LNCaP clone FGC (cell line): ENCODE data around the gene DENND5B.

Experiments used
- DNase-seq: peaks from one replicate; pipeline ENCODE4 v3.0.0-alpha.2; 2011; ENCODE audit warnings: low read depth
- H3K4me3 ChIP-seq: 2 replicates; pipeline ENCODE4 v1.5.1; 2011; ENCODE audit warnings: mild to moderate bottlenecking, low read depth, low read length, control low read depth
- TF ChIP-seq, protein P1 (sequence below): IDR thresholded peaks from 2 replicates; pipeline ENCODE4 v1.5.1; 2012; ENCODE audit warnings: mild to moderate bottlenecking; ENCODE audit not compliant: control insufficient read depth, insufficient read depth; ENCODE audit errors: extremely low read depth

DENND5B gene

DNA sequence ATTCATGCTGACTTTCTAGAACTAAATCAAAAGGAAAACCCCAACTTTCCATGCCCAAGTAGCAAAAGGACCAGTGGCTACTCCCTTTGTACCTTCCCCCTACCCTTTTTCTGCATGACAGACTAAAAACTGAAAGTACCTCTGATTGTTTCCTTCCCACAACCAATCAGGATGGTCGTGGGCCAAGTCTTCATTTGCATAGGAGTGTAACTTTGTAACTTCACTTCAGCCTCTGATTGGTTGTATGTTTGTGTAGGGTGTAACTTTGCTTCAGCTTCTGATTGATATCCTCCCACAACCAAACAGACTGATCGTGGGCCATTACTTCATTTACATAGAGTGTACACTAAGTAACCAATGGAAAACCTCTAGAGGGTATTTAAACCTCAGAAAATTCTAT lies 96.5 kb downstream of the DENND5B start:
- no peak overlapping the region for H3K4me3 ChIP-seq
- DNase-seq: no peak
- TF ChIP-seq, protein P1, sequence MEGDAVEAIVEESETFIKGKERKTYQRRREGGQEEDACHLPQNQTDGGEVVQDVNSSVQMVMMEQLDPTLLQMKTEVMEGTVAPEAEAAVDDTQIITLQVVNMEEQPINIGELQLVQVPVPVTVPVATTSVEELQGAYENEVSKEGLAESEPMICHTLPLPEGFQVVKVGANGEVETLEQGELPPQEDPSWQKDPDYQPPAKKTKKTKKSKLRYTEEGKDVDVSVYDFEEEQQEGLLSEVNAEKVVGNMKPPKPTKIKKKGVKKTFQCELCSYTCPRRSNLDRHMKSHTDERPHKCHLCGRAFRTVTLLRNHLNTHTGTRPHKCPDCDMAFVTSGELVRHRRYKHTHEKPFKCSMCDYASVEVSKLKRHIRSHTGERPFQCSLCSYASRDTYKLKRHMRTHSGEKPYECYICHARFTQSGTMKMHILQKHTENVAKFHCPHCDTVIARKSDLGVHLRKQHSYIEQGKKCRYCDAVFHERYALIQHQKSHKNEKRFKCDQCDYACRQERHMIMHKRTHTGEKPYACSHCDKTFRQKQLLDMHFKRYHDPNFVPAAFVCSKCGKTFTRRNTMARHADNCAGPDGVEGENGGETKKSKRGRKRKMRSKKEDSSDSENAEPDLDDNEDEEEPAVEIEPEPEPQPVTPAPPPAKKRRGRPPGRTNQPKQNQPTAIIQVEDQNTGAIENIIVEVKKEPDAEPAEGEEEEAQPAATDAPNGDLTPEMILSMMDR: no peak

DNA sequence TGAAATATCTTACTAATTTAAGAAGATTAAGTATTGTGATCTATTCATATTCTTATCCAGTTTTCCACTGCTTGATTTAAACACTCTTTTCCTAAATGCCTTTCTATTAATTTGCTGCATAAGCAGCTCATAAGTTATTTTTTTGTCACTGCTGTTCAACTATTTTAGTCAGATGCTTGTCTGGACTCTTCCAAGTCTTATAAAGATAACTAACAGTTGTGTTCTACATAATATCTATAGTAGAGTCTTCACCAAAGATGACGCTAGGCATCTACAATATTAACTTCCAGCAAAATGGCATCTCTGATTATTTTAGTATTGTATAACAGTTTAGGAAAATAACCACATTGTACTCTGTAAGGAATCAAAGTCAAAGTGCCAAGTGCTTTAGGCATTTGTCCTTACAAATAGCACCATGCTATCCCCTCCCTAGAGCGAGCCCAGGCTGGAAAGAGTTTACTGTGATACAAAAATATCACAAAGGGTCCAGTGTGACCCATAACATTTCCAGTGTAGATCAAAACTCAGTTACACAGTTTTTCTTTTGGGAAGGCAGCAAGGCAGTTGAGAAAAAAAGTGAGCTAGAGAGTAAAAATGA lies 98.2 kb downstream of the DENND5B start:
- H3K4me3 ChIP-seq: no peak overlapping the region
- DNase-seq: no peak

DNA sequence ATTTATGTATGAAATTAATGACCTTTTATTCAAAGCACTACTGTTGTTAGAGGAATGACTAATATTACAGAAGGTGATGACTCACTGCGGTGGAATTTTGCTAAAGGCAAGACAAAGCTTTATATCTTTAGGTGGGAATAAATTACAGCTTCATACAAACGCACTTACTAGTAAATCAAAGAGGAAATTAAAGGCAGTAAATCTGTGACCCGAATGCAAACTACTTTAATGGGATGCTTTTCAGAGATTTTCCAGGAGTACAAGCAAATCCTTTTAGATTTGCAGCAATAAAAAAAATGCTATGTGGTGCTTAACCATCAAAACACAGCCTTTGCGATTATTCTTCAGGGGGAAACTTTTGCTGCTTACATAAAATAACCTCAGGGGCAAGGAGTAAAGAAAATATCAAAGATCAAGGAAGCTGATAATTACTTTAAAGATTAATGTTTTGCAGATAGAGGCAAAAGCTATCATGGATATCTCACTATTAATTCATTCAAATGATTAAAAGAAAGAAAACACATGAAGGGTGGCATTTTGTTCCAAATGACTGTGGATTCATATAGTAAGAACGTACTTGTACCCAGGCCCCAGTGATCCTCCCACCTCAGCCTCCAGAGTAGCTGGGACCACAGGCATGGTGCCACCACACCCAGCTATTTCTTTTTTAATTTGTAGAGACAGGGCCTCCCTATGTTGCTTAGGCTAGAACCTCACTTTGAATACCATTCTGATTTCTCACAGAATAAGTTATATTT lies 98.9 kb downstream of the DENND5B start:
- no peak overlapping the region for H3K4me3 ChIP-seq
- DNase-seq: peak; percentile 56

More for the DNA sequence above, 98.2 kb downstream of the DENND5B start:
- TF ChIP-seq, protein P1: no peak

DNA sequence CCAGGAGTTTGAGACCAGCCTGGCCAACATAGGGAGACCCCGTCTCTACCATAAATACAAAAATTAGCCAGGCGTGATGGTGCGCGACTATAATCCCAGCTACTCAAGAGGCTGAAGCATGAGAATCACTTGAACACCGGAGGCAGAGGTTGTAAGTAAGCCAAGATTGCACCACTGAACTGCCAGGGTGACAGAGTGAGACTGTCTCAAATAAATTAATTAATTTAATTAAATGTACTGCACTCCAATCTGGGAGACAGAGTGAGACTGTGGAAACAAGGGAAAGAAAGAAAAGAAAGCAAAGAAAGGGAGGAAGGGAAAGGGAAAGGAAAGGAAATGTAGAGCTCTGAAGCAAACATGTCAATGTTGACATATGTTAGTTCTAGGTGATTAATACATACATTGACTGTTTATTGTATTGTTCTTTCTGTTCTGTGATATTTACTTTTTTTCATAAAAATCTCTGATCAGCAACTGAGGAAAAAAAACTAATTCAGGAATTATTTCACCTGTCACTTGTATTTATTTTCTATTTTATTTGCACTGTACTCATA lies 99.6 kb downstream of the DENND5B start:
- H3K4me3 ChIP-seq: peak overlapping the region; percentile 24
- DNase-seq: peak; percentile 28
- TF ChIP-seq, protein P1: no peak

More for the DNA sequence above, 98.9 kb downstream of the DENND5B start:
- TF ChIP-seq, protein P1: no peak

DNA sequence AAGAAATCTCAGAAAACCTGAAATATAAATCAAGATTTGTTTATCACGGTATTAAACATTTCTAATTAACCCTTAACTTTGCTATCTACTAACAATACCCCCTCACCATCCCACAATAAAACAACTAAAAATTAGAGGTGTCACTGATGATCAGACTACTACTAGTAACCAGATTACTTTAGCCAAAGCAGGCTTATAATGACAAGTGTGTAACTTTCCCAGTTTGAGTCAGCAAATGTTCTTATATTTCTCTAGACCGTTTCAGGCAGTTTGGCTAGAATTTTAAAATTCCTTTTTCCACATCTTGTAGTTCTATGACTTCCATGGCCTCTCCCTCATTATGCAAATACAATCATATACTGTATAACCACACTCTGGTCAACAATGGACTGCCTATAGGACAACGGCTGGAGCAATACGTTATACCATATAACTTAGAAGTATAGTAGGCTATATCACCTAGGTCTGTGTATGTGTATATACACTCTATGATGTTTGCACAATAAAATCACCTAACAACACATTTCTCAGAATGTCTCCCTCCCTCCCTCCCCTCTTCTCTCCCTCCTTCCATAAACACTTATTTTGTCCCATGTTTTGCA lies 102.1 kb downstream of the DENND5B start:
- TF ChIP-seq, protein P1: no peak
- no peak overlapping the region for H3K4me3 ChIP-seq
- no peak for DNase-seq

DNA sequence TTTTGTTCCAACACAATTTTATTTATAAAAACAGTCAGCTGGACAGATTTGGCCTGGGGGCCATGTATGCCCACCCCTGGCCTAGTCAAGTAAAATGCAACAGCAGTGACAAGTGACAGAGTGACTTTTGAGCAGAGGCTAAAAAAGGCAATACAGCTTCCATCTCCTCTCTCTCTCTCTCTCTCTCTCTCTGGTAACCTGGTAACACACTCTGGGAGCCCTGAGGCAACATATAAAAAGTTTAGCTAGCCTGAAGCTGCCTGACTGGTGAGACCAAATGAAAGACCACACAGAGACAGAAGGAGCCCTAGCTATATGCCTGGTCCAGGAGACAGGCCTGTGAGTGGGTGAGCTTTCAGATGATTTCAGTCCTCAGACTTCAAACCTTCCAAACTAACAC lies 105.4 kb downstream of the DENND5B start:
- TF ChIP-seq, protein P1: no peak
- peak; percentile 71 for DNase-seq
- no peak overlapping the region for H3K4me3 ChIP-seq
